Measurements from ENCODE around the gene SPATA2L.

DNA sequence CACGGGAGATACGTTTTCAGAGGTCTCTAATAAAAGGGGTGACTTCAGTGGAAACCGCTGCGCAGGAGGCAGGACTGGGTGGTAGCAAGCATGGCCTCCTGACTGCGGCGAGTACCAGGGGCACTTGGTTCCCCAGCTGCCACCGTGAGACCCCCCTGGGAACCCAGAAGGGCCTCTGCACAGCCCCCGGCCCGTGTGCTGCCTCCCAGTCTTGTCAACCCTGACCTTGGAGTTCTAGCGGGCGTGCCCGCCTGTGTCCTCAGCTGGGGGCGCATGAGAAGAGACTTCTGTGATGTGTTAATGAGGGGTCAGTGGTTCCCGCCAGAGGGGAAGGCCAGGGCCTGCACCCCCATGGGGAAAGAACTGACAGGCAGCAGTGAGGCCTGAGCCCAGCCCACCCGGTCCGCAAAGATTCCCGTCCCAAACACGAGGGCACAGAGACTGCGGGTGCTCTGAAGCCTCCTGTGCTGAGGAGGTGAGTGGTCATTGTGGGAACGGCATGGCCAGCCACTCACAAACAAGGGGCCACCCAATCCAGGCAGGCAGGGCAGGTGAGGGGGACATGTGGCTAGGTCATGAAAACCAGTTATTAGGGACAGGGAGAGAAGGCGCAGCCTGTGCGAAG is 29.2 kb upstream of the SPATA2L start:
- TF ChIP-seq POLR2A (IDR thresholded peaks at IDR 0.05; ENCODE audit: low read depth, low read length) = peak; percentile 14; the same call in 1 of the 2 replicates
- TF ChIP-seq PAX5 (IDR thresholded peaks at IDR 0.05; ENCODE audit: insufficient read depth, low read length, severe bottlenecking) = no peak
- no peak for TF ChIP-seq TAF1 (IDR thresholded peaks at IDR 0.05; ENCODE audit: low read depth, low read length)
- peak; percentile 35; the same call in 1 of the 2 replicates for TF ChIP-seq POLR2AphosphoS5 (IDR thresholded peaks at IDR 0.05; ENCODE audit: low read depth, low read length)
